GM12864 (cell line): ENCODE data around the gene MFN1.
"Not testable (repeated sequence)": the region's sequence is repeated elsewhere in the genome, so short reads cannot be mapped to it uniquely, and the experiment has no call there.

Experiments used
- DNase-seq: peaks from one replicate; pipeline ENCODE4 v3.0.0-alpha.2; 2011; ENCODE audit warnings: low read depth
- H3K4me3 ChIP-seq: 2 replicates; pipeline ENCODE4 v1.5.1; 2011; ENCODE audit warnings: mild to moderate bottlenecking, low read depth, low read length, control low read depth
- CTCF ChIP-seq: IDR thresholded peaks from 2 replicates; pipeline ENCODE4 v1.5.1; 2011; ENCODE audit warnings: low read depth, mild to moderate bottlenecking, moderate library complexity, low read length, control low read depth, inconsistent platforms; ENCODE audit errors: missing control alignments

The MFN1 gene

GRCh38 chr3:179304605-179305004 is 42.9 kb upstream of the MFN1 start:
- DNase-seq, result no peak
- TF ChIP-seq CTCF, result no peak
- H3K4me3 ChIP-seq, result no peak overlapping the region

- DNase-seq, H3K4me3 ChIP-seq: not testable (repeated sequence)
Observed at GRCh38 chr3:179307362-179307761, 40.1 kb upstream of the MFN1 start.

GRCh38 chr3:179308001-179308400 is 39.5 kb upstream of the MFN1 start:
- DNase-seq, result no peak
- no peak for TF ChIP-seq CTCF
- H3K4me3 ChIP-seq, result no peak overlapping the region

GRCh38 chr3:179309225-179310078 is 38.1 kb upstream of the MFN1 start:
- no peak for TF ChIP-seq CTCF
- no peak overlapping the region for H3K4me3 ChIP-seq
- DNase-seq, result no peak

GRCh38 chr3:179318876-179319275 is 28.6 kb upstream of the MFN1 start:
- no peak for DNase-seq
- TF ChIP-seq CTCF, result no peak
- H3K4me3 ChIP-seq, result no peak overlapping the region

GRCh38 chr3:179321668-179322285 is 25.7 kb upstream of the MFN1 start:
- DNase-seq, result no peak
- H3K4me3 ChIP-seq, result peak overlapping the region; percentile 98
- peak; percentile 25 for TF ChIP-seq CTCF

- peak; percentile 77 for TF ChIP-seq CTCF
- H3K4me3 ChIP-seq, result peak within 1 kb of the TSS; percentile 98
- DNase-seq, result peak; percentile 66
Observed at GRCh38 chr3:179322286-179323196, 25.0 kb upstream of the MFN1 start, which contains the start of gene ZNF639. Gene ZNF639, plus strand, starts transcription at chr3:179323031. Its CDS starts 5,263 bp downstream, at chr3:179328294.
